Measurements from ENCODE around the gene GAREM1. TPM values are rescaled to one million over a fixed set of nuclear protein-coding genes. Genes with fewer than 3 reads are reported as not detected.

Gene GAREM1
- total and polyA plus RNA-seq, 2 of the 8 experiments (the other 6 are each of a cell fraction or from before 2014, with no cell fraction given), result 3.6 to 9.2 TPM

DNA sequence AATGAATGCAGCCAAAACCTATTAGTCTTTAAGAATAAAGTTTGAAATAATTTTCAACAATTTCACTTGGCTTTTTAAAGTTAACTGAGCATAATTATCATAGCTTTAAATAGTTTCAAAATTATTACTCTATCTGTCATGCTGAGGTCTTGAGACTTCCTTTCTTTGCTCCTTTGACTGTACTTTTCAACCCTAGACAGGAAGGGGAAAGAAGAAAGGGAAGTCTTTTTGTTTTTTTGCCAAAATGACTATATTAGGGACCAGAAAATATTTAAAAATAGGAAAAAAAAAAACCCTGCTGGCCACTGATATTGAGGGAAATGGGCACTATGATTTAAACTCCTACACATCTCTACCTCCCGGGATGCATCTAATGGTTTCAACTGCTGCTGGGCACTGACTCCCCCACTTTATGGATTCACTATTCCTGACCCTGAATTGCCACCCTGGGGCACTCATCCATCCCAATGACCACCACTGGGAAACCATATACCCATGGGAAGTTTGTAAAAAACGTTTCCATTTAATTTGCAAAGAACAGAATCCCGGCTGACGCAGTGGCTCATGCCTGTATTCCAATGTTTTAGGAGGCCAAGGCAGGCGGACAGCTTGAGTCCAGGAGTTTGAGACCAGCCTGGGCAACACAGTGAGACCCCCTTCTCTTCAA lies 50.5 kb downstream of the GAREM1 start:
- CTCF ChIA-PET (ENCODE audit: partially characterized antibody), result interaction anchor here (1.4 to 3.8 kb wide), 2 partner anchors 20 to 149 kb away, joined by 3 to 20 read pairs; no protein-coding TSS in a partner anchor
- WGBS, 2 experiments (ENCODE audit: extremely low coverage in 1 of 2, insufficient coverage in 1 of 2, insufficient read length in 1 of 2, insufficient replicate concordance in 2 of 2, low coverage in 1 of 2, low lambda C conversion rate in 2 of 2, missing lambda C conversion rate in 1 of 2), result 96% methylated on average over 5 of the region's 5 CpGs; no CpG with 5 or more reads in 1 of the 2 experiments
- TF ChIP-seq, protein P1, sequence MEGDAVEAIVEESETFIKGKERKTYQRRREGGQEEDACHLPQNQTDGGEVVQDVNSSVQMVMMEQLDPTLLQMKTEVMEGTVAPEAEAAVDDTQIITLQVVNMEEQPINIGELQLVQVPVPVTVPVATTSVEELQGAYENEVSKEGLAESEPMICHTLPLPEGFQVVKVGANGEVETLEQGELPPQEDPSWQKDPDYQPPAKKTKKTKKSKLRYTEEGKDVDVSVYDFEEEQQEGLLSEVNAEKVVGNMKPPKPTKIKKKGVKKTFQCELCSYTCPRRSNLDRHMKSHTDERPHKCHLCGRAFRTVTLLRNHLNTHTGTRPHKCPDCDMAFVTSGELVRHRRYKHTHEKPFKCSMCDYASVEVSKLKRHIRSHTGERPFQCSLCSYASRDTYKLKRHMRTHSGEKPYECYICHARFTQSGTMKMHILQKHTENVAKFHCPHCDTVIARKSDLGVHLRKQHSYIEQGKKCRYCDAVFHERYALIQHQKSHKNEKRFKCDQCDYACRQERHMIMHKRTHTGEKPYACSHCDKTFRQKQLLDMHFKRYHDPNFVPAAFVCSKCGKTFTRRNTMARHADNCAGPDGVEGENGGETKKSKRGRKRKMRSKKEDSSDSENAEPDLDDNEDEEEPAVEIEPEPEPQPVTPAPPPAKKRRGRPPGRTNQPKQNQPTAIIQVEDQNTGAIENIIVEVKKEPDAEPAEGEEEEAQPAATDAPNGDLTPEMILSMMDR (IDR thresholded peaks at IDR 0.05; ENCODE audit: control extremely low read depth in 1 of 3, insufficient read depth in 1 of 3, low read depth in 1 of 3, low read length in 3 of 3), result no peak
- TF ChIP-seq KDM1A (IDR thresholded peaks at IDR 0.05; ENCODE audit: borderline replicate concordance, low read length) (no peak), E2F6 (IDR thresholded peaks at IDR 0.05) (no peak), JUND (IDR thresholded peaks at IDR 0.05; ENCODE audit: low read length) (no peak), EZH2 (IDR thresholded peaks at IDR 0.05; ENCODE audit: low read depth, low read length, severe bottlenecking) (no peak), EP300 (IDR thresholded peaks at IDR 0.05; ENCODE audit: borderline replicate concordance in 1 of 2, low read depth in 2 of 2, low read length in 2 of 2) (no peak)
- TF ChIP-seq, protein P2, sequence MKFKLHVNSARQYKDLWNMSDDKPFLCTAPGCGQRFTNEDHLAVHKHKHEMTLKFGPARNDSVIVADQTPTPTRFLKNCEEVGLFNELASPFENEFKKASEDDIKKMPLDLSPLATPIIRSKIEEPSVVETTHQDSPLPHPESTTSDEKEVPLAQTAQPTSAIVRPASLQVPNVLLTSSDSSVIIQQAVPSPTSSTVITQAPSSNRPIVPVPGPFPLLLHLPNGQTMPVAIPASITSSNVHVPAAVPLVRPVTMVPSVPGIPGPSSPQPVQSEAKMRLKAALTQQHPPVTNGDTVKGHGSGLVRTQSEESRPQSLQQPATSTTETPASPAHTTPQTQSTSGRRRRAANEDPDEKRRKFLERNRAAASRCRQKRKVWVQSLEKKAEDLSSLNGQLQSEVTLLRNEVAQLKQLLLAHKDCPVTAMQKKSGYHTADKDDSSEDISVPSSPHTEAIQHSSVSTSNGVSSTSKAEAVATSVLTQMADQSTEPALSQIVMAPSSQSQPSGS (IDR thresholded peaks at IDR 0.05; ENCODE audit: low read length), result no peak

More for the DNA sequence above, 50.5 kb downstream of the GAREM1 start:
- Histone ChIP-seq H3K27me3 (replicated peaks in 1 of 4; ENCODE audit: control insufficient read depth in 3 of 4, extremely low read depth in 1 of 4, insufficient read depth in 3 of 4, low read length in 3 of 4) (no peaks in the 10 kb centered on the region), H3K23me2 (ENCODE audit: low read depth, low read length) (no peaks in the 10 kb centered on the region; the same call in 1 of the 2 replicates), H2BK12ac (ENCODE audit: low read depth, low read length) (no peak overlapping the region), H2BK120ac (replicated peaks; ENCODE audit: low read depth, low read length) (no peak overlapping the region), H3K79me1 (ENCODE audit: low read depth, low read length) (no peaks in the 10 kb centered on the region), H2BK5ac (ENCODE audit: low read depth, low read length) (no peak overlapping the region), H3K14ac (ENCODE audit: insufficient read length) (no peak overlapping the region), H4K5ac (ENCODE audit: insufficient read length, low read depth, low read length) (no peak overlapping the region), H3K4me3 (ENCODE audit: extremely low read depth in 1 of 4, insufficient read depth in 2 of 4, low read depth in 3 of 4, low read length in 4 of 4) (no peak overlapping the region), H3K79me2 (ENCODE audit: control insufficient read depth in 1 of 2, insufficient read depth in 2 of 2, low read length in 2 of 2) (no peaks in the 10 kb centered on the region), H3K27ac (ENCODE audit: low read depth, low read length) (no peak overlapping the region), H3K4ac (replicated peaks; ENCODE audit: insufficient read length, low read depth, low read length) (no peak overlapping the region), H2AFZ (ENCODE audit: low read length) (no peak overlapping the region), H2AK5ac (ENCODE audit: low read depth, low read length) (no peak overlapping the region), H4K8ac (ENCODE audit: extremely low read depth, insufficient read depth, low read length) (no peak overlapping the region), H3K9me3 (ENCODE audit: insufficient read depth in 2 of 2, low read depth in 1 of 2, low read length in 1 of 2) (no peaks in the 10 kb centered on the region), H3K56ac (replicated peaks; ENCODE audit: insufficient read length, low read depth, low read length) (no peak overlapping the region), H3K4me1 (replicated peaks in 1 of 4; ENCODE audit: control insufficient read depth in 3 of 4, insufficient read depth in 4 of 4, low read length in 3 of 4) (no peaks in the 10 kb centered on the region), H3K23ac (ENCODE audit: insufficient read length) (no peak overlapping the region), H2BK20ac (ENCODE audit: low read length) (no peak overlapping the region), H3K4me2 (ENCODE audit: insufficient read depth in 1 of 2, low read depth in 2 of 2, low read length in 2 of 2) (no peak overlapping the region), H3K36me3 (ENCODE audit: control insufficient read depth in 2 of 4, insufficient read depth in 4 of 4, low read length in 3 of 4) (no peaks in the 10 kb centered on the region), H4K91ac (replicated peaks; ENCODE audit: insufficient read length, low read length) (no peak overlapping the region), H3K18ac (ENCODE audit: extremely low read depth, low read length) (no peak overlapping the region), H4K20me1 (replicated peaks in 1 of 2; ENCODE audit: control insufficient read depth in 1 of 2, insufficient read depth in 2 of 2, low read length in 2 of 2) (no peaks in the 10 kb centered on the region), H2BK15ac (ENCODE audit: low read length) (no peak overlapping the region), H3K9ac (replicated peaks in 1 of 4; ENCODE audit: extremely low read depth in 1 of 4, low read depth in 3 of 4, low read length in 3 of 4) (no peak overlapping the region)
- DNase-seq (ENCODE audit: low read depth in 1 of 2, low spot score in 2 of 2), result no peak
- FAIRE-seq, result no peak
- POLR2A ChIA-PET (ENCODE audit: partially characterized antibody), result no interaction called here

Data from H1 (cell line).